ENCODE results near the gene PIAS1.

- TF ChIP-seq CTCF (IDR thresholded peaks at IDR 0.05) (no peak), POLR2A (IDR thresholded peaks at IDR 0.05) (no peak), EP300 (IDR thresholded peaks at IDR 0.05) (no peak)
Observed at GRCh38 chr15:68183616-68184315, 129.7 kb downstream of the PIAS1 start.

Measured in tibial nerve (tissue), 4 donors.